Epithelial cell of proximal tubule (primary cell): ENCODE measurements around the gene RBM33. TPM values are rescaled to one million over a fixed set of nuclear protein-coding genes. Genes with fewer than 3 reads are reported as not detected.
"Not testable (repeated sequence)": the region's sequence is repeated elsewhere in the genome, so short reads cannot be mapped to it uniquely, and the experiment has no call there.

Experiments used
- DNase-seq: peaks from one replicate; pipeline ENCODE4 v3.0.0-alpha.2; 2011; ENCODE audit warnings: low read depth
- H3K4me3 ChIP-seq: 2 replicates; pipeline ENCODE4 v1.5.1; 2011; ENCODE audit warnings: low read depth, mild to moderate bottlenecking, low read length
- total RNA-seq: library from RNA; depleted of rRNA; stranded (reverse); fragments of >200 nt; gene quantifications from 2 replicates; pipeline ENCODE4 v1.2.3, GENCODE V29; 2015
- TF ChIP-seq, protein P1 (sequence below): conservative IDR thresholded peaks from 2 replicates; pipeline ENCODE4 v1.5.1; 2012; ENCODE audit warnings: low read depth, mild to moderate bottlenecking, low read length

The RBM33 gene
- total RNA-seq, 1 donor from 2014 or later = 18.0 TPM

DNA sequence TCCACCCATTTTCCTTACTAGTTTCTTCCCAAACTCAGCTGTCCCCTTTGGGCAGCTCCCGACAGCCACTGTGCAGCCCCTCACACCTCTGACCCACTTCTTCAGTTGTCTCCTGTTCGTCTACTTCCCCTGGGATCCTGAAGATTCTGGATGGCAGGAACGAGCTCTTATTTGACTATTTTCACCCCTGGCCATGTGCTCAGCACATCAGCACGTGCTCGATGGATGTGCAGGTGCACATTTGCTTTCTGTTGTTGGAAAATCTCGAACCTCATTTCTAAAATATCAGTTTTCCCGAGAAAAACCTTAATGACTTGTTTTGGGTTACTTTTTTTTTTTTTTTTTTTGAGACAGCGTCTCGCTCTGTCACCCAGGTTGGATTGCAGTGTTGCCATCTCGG lies 31.8 kb upstream of the RBM33 start:
- no peak for DNase-seq
- TF ChIP-seq, protein P1, sequence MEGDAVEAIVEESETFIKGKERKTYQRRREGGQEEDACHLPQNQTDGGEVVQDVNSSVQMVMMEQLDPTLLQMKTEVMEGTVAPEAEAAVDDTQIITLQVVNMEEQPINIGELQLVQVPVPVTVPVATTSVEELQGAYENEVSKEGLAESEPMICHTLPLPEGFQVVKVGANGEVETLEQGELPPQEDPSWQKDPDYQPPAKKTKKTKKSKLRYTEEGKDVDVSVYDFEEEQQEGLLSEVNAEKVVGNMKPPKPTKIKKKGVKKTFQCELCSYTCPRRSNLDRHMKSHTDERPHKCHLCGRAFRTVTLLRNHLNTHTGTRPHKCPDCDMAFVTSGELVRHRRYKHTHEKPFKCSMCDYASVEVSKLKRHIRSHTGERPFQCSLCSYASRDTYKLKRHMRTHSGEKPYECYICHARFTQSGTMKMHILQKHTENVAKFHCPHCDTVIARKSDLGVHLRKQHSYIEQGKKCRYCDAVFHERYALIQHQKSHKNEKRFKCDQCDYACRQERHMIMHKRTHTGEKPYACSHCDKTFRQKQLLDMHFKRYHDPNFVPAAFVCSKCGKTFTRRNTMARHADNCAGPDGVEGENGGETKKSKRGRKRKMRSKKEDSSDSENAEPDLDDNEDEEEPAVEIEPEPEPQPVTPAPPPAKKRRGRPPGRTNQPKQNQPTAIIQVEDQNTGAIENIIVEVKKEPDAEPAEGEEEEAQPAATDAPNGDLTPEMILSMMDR = no peak
- H3K4me3 ChIP-seq = no peak overlapping the region

DNA sequence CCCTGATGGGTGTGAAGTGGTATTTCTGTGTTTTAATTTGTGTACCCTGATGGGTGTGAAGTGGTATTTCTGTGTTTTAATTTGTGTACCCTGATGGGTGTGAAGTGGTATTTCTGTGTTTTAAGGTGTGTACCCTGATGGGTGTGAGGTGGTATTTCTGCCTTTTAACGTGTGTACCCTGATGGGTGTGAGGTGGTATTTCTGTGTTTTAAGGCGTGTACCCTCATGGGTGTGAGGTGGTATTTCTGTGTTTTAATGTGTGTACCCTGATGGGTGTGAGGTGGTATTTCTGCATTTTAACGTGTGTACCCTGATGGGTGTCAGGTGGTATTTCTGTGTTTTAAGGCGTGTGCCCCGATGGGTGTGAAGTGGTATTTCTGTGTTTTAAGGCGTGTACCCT lies 29.4 kb upstream of the RBM33 start:
- DNase-seq, H3K4me3 ChIP-seq: not testable (repeated sequence)

DNA sequence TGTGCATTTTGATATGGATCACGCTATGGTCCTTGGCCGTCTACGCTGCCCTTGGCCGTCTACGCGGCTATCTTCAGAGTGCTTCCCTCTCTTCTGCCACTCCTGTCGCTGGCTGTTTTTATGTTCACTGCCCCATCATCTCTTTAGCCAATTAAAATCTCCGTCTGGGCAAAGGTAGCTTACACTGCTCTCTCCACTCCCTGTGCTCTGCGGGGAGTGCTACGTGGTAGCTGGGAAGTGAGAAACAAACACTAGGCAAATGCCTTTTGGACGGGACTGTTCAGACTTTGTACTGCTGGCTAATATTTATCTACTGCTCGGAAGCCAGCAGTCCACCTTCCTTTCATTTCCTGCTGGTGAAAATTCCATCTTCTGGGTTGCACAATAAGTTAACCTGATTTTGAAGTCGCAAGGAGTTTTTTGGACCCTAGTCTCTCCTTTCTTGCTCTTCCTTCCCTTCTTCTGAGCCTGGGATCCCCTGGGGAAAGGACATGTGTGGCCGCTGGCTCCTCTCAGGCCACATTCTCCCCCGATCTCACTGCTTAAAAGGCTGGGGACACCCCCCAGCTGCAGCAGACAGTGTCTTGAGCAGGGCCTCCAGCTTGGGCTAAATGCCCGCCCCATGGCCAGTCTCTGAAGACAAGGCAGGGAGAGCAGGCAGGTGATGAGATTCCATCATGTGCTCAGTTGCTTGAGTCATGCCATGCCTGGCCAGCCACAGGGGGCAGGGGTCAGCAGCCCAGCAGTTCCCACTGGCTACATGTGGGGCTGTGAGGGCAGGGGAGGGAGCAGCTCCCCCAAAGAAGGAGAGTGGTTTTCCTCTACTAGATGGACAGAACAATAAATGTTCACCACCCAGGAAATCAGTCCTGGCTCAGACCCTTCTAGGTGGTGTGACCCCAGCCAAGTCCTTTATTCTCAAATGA lies 25.5 kb upstream of the RBM33 start:
- DNase-seq = peak; percentile 98
- TF ChIP-seq, protein P1 = no peak
- H3K4me3 ChIP-seq = peak overlapping the region; percentile 51

DNA sequence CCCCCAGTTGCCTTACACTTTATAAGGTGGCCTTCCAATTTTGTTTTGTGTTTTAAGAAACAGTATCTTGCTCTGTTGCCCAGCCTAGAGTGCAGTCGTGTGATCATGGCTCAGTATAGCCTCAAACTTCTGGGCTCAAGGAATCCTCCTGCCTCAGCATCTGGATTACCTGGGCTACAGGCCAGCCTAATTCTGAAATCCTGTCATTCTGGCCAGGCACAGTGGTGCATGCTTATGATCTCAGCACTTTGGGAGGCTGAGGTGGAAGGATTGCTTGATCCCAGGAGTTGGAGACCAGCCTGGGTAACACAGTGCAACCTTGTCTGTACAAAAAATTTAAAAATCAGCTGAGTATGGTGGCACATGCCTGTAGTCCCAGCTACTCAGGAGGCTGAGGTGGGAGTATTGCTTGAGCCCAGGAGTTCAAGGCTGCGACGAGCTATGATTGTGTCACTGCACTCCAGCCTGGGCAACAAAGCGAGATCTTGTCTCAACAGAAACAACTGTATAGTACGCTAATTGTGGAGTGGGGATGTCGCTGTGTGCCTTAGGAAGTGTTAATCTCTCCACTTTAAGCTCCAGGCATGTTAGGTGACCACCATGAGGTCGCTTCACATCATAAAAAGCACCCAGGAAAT lies 24.7 kb upstream of the RBM33 start:
- no peak overlapping the region for H3K4me3 ChIP-seq
- DNase-seq = no peak
- TF ChIP-seq, protein P1 = no peak

DNA sequence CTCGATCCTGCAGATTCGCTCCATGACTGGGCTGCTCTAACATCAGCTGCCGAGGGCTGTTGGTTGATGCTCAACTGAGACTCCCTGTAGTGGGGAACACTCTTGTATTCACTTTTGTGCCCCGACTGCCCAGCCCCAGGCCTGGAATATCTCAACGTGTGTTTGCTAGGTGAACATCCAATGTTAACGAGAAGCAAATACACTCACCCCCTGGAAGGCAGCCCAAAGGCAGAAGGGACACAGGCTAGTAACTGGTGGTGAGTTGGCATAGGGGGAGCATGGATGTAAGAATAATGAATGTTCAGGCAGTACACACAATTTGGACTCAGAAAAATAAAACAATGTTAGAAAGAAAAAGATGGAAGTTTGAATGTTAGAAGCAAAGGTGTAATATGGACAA lies 24.0 kb upstream of the RBM33 start:
- TF ChIP-seq, protein P1 = no peak
- no peak for DNase-seq

DNA sequence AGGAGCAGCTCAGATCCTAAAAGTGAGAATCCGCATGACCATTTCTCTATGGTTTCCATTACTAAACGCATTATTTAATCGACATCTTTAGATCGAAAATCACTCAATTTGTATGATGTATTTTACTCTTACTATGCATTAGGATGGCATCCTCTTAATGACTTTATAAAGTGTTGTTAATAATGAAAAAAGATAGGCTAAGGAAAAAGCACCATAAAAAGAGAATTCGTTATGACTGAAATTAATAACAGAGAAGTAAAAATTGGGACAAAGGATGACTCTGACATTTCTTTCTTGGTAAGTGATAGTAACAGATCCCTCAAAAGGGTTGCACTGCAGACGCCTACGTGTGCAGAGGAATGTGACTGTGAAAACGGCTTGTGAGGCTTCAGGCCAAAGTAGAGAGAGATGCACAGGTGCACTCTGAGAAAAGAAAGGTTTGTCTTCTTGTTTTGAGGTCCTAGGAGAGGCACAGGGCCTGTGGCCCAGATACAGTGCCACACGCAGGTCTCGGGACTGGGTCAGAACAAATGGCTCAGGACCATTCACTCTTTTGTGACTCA lies 23.0 kb upstream of the RBM33 start:
- no peak overlapping the region for H3K4me3 ChIP-seq
- no peak for DNase-seq
- TF ChIP-seq, protein P1 = no peak

More for the DNA sequence above, 24.0 kb upstream of the RBM33 start:
- H3K4me3 ChIP-seq = no peak overlapping the region

DNA sequence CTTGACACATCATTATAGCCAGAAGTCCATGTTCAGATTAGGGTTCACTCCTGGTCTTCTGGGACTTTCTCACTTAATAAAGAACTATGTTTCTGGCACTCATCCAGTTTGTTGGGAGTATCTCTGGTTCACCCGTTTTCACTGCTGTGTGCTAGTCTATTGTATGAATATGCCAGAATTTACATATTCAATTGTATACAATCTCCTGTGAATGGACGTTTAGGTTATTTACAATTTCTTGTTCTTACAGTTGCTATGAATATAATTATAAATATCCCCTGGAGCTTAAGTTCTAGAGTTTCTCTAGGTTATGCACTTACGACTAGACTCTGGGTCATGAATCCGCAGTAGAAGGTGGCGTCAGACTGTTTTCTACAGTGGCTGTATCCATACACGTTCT lies 20.0 kb upstream of the RBM33 start:
- H3K4me3 ChIP-seq = no peak overlapping the region
- TF ChIP-seq, protein P1 = no peak
- no peak for DNase-seq
